Neuronal stem cell (in vitro differentiated cells): ENCODE measurements around the gene SUN3. TPM values are rescaled to one million over a fixed set of nuclear protein-coding genes. Genes with fewer than 3 reads are reported as not detected.
A peak's percentile ranks its signal among the peaks of the same experiment; 100 is the strongest.

Experiments
- DNase-seq: peaks from one replicate; pipeline ENCODE4 v3.0.0-alpha.2; 2013; ENCODE audit warnings: low spot score
- H2AFZ ChIP-seq: one replicate; pipeline ENCODE4 v1.6.1; 2013; ENCODE audit warnings: mild to moderate bottlenecking, low read length, inconsistent platforms
- H2AK5ac ChIP-seq: 2 replicates; pipeline ENCODE4 v1.6.1; 2013; ENCODE audit warnings: low read depth, mild to moderate bottlenecking, inconsistent platforms, low read length, moderate library complexity, mixed read lengths
- H2BK120ac ChIP-seq: 2 replicates; pipeline ENCODE4 v1.6.1; 2013; ENCODE audit warnings: low read depth, mild to moderate bottlenecking, inconsistent platforms, low read length, moderate library complexity, mixed read lengths
- H2BK12ac ChIP-seq: one replicate; pipeline ENCODE4 v1.6.1; 2013; ENCODE audit warnings: low read length, inconsistent platforms
- H2BK15ac ChIP-seq: 2 replicates; pipeline ENCODE4 v1.6.1; 2013; ENCODE audit warnings: mild to moderate bottlenecking, low read length, inconsistent platforms, mixed read lengths
- H2BK5ac ChIP-seq: one replicate; pipeline ENCODE4 v1.6.1; 2013; ENCODE audit warnings: inconsistent platforms, mild to moderate bottlenecking, low read length, moderate library complexity
- H3K14ac ChIP-seq: one replicate; pipeline ENCODE4 v1.6.1; 2013; ENCODE audit warnings: low read length, inconsistent platforms
- H3K18ac ChIP-seq: 2 replicates; pipeline ENCODE4 v1.6.1; 2013; ENCODE audit warnings: low read length, inconsistent platforms
- H3K23ac ChIP-seq: 2 replicates; pipeline ENCODE4 v1.6.1; 2013; ENCODE audit warnings: low read depth, mild to moderate bottlenecking, mixed read lengths, low read length, inconsistent platforms; ENCODE audit not compliant: poor library complexity
- H3K27ac ChIP-seq: replicated peaks from 3 replicates; pipeline ENCODE4 v1.5.1; 2013; ENCODE audit warnings: low read length, inconsistent platforms
- H3K27me3 ChIP-seq, 3 experiments: 2 replicates each; pipeline ENCODE4 v1.6.1; 2013; ENCODE audit warnings: low read length in 3 of 3, mild to moderate bottlenecking in 2 of 3, inconsistent platforms in 1 of 3, low read depth in 1 of 3, mixed read lengths in 1 of 3, moderate library complexity in 1 of 3; ENCODE audit not compliant: control insufficient read depth in 3 of 3, insufficient read depth in 3 of 3
- H3K36me3 ChIP-seq, 2 donors: replicated peaks in 1 of 2; 2 replicates each; pipeline ENCODE4 v1.6.1; 2013; ENCODE audit warnings: low read length in 2 of 2; ENCODE audit not compliant: control insufficient read depth in 2 of 2, insufficient read depth in 2 of 2
- H3K4ac ChIP-seq: 2 replicates; pipeline ENCODE4 v1.6.1; 2013; ENCODE audit warnings: inconsistent platforms, mild to moderate bottlenecking, low read length, moderate library complexity
- H3K4me1 ChIP-seq, 2 donors: 1 replicate in 1 of 2; 2 replicates in 1 of 2; pipeline ENCODE4 v1.6.1; 2013; ENCODE audit warnings: low read length in 2 of 2, low read depth in 1 of 2; ENCODE audit not compliant: control insufficient read depth in 2 of 2, insufficient read depth in 1 of 2
- H3K4me2 ChIP-seq: one replicate; pipeline ENCODE4 v1.6.1; 2013; ENCODE audit warnings: mild to moderate bottlenecking, low read length, inconsistent platforms; ENCODE audit not compliant: insufficient read depth, poor library complexity, severe bottlenecking
- H3K4me3 ChIP-seq, 2 donors: 2 replicates each; pipeline ENCODE4 v1.5.1; 2013; ENCODE audit warnings: low read length in 2 of 2, mild to moderate bottlenecking in 2 of 2, inconsistent platforms in 1 of 2, moderate library complexity in 1 of 2
- H3K79me1 ChIP-seq: one replicate; pipeline ENCODE4 v1.6.1; 2013; ENCODE audit warnings: low read depth, mild to moderate bottlenecking, inconsistent platforms, low read length, moderate library complexity
- H3K9ac ChIP-seq: one replicate; pipeline ENCODE4 v1.6.1; 2013; ENCODE audit warnings: mild to moderate bottlenecking, low read depth, low read length, inconsistent platforms; ENCODE audit not compliant: poor library complexity
- H3K9me3 ChIP-seq, 2 donors: replicated peaks in 1 of 2; 2 replicates each; pipeline versions ENCODE3 to v1.6.1; 2013; ENCODE audit warnings: low read length in 2 of 2, mild to moderate bottlenecking in 2 of 2, inconsistent platforms in 1 of 2, low read depth in 1 of 2, mixed read lengths in 1 of 2, moderate library complexity in 1 of 2; ENCODE audit not compliant: control insufficient read depth in 2 of 2, insufficient read depth in 1 of 2
- H4K8ac ChIP-seq: one replicate; pipeline ENCODE4 v1.6.1; 2013; ENCODE audit warnings: low read depth, mild to moderate bottlenecking, inconsistent platforms, low read length, moderate library complexity
- H4K91ac ChIP-seq: one replicate; pipeline ENCODE4 v1.6.1; 2013; ENCODE audit warnings: low read length, low read depth, mild to moderate bottlenecking, inconsistent platforms; ENCODE audit not compliant: poor library complexity
- WGBS, 2 donors: extraction: QIAGEN DNeasy Blood & Tissue Kit; methylation state at CpG; one replicate each; pipeline ENCODE4 v1.1.7; 2013; ENCODE audit warnings: missing lambda C conversion rate in 2 of 2, mixed read lengths in 1 of 2; ENCODE audit not compliant: insufficient read length in 2 of 2, insufficient replicate concordance in 1 of 2; ENCODE audit errors: extremely low coverage in 2 of 2; 5-methylcytosine and 5-hydroxymethylcytosine counted together
- polyA plus RNA-seq, 2 experiments: library from polyadenylated mRNA; stranded (reverse); fragments of 200-250 nt; gene quantifications; one replicate each; pipeline ENCODE4 v1.2.3, GENCODE V29; 2013

SUN3 gene, protein sequence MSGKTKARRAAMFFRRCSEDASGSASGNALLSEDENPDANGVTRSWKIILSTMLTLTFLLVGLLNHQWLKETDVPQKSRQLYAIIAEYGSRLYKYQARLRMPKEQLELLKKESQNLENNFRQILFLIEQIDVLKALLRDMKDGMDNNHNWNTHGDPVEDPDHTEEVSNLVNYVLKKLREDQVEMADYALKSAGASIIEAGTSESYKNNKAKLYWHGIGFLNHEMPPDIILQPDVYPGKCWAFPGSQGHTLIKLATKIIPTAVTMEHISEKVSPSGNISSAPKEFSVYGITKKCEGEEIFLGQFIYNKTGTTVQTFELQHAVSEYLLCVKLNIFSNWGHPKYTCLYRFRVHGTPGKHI
- not detected for polyA plus RNA-seq (2013, experiment 1 of 2)
- polyA plus RNA-seq (2013, experiment 2 of 2), result not detected

DNA sequence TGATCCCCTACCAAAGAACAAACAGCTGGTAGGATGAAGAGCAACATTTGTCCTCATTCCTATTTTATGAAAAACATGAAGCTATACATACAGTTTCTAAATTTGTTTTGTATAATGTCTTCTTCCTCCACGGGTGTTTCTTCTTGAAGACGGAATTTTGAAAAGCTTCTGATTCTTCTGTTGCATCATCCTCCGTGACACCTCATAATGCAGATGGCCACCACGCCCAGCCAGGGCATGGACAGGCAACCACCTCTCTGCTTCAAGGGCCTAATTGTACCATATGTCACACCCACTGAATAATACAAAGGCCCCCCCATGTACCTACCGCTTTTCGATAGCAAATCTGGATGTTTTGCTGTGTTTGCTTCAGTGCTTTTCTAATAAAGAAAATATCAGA lies at the start of gene SUN3:
Gene SUN3, minus strand, starts transcription at position 170 of the 400 bp plus-strand sequence. Its CDS starts 169 bp downstream, at position 1.
- H3K27me3 ChIP-seq, result peaks cover 0 to 24% (median 0%) of the 10 kb centered on the region in 3 experiments
- H2BK12ac ChIP-seq, result no peak within 1 kb of the TSS
- no peak within 1 kb of the TSS for H2AK5ac ChIP-seq
- no peak within 1 kb of the TSS for H2BK15ac ChIP-seq
- H3K4me3 ChIP-seq, result no peak within 1 kb of the TSS
- no peaks in the 10 kb centered on the region for H3K36me3 ChIP-seq
- no peak within 1 kb of the TSS for H2AFZ ChIP-seq
- no peaks in the 10 kb centered on the region for H3K9me3 ChIP-seq
- WGBS, 2 donors, result no CpG with 5 or more reads among the region's 6 CpGs
- no peaks in the 10 kb centered on the region for H3K79me1 ChIP-seq
- no peak within 1 kb of the TSS for H3K4me2 ChIP-seq
- no peak within 1 kb of the TSS for H3K4ac ChIP-seq
- no peak within 1 kb of the TSS for H3K9ac ChIP-seq
- H3K18ac ChIP-seq, result no peak within 1 kb of the TSS
- no peaks in the 10 kb centered on the region for H3K4me1 ChIP-seq
- H4K8ac ChIP-seq, result no peak within 1 kb of the TSS
- DNase-seq, result no peak
- H3K27ac ChIP-seq, result no peak within 1 kb of the TSS
- H4K91ac ChIP-seq, result no peak within 1 kb of the TSS
- H2BK120ac ChIP-seq, result no peak within 1 kb of the TSS
- no peak within 1 kb of the TSS for H3K23ac ChIP-seq
- H3K14ac ChIP-seq, result no peak within 1 kb of the TSS
- no peak within 1 kb of the TSS for H2BK5ac ChIP-seq

DNA sequence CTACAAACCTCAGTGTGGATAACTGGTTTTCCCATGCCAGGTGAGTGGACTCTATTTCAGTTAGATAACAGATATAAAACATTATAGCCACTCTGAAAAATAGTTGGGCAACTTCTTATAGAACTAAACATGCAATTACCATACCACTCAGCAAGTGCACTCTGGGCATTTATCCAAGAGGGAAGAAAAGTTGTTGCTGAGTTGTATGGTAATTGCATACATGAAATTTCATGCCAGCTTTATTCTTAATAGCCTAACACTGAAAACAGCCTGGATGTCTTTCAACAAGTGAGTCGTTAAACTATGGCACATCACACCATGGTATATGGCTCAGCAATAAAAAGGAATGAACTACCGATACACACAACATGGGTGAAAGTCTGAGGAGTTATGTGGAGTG lies 49.6 kb upstream of the SUN3 start:
- no peak overlapping the region for H3K23ac ChIP-seq
- no peak overlapping the region for H2BK120ac ChIP-seq
- no peak overlapping the region for H2AFZ ChIP-seq
- H3K9me3 ChIP-seq, result no peaks in the 10 kb centered on the region
- H3K36me3 ChIP-seq, result no peaks in the 10 kb centered on the region
- H3K9ac ChIP-seq, result no peak overlapping the region
- no CpG with 5 or more reads among the region's 2 CpGs for WGBS, 2 donors
- H4K8ac ChIP-seq, result no peak overlapping the region
- no peaks in the 10 kb centered on the region for H3K79me1 ChIP-seq
- H2BK15ac ChIP-seq, result no peak overlapping the region
- H3K4me2 ChIP-seq, result no peak overlapping the region
- H3K27ac ChIP-seq, result no peak overlapping the region
- no peak for DNase-seq
- H3K4me3 ChIP-seq, result no peak overlapping the region
- H2BK12ac ChIP-seq, result no peak overlapping the region
- no peaks in the 10 kb centered on the region for H3K4me1 ChIP-seq
- H3K14ac ChIP-seq, result no peak overlapping the region
- no peak overlapping the region for H3K18ac ChIP-seq
- H2AK5ac ChIP-seq, result no peak overlapping the region
- no peaks in the 10 kb centered on the region for H3K27me3 ChIP-seq
- H4K91ac ChIP-seq, result no peak overlapping the region
- no peak overlapping the region for H2BK5ac ChIP-seq
- no peak overlapping the region for H3K4ac ChIP-seq

DNA sequence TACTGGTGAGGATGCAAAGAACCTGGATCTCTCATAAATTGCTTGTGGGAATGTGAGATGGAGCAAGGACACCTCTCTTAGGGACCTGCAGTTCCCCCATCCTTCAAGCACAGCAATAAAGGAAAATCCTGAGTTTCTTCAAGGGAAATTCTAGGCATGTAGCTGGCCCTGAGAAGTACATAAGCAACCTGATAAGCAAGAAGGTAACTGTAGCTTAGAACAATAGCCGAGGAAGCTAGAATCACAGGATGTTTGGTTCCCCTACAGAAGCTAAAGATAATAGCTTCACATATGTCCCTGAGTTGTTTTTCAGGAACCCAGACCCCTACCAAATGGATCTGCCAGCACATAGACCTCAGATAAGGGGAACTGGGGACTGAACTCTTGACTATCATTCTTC lies 48.5 kb upstream of the SUN3 start:
- H3K4me2 ChIP-seq, result no peak overlapping the region
- H3K27me3 ChIP-seq, result no peaks in the 10 kb centered on the region
- H2AFZ ChIP-seq, result no peak overlapping the region
- H3K79me1 ChIP-seq, result no peaks in the 10 kb centered on the region
- H3K27ac ChIP-seq, result no peak overlapping the region
- no peaks in the 10 kb centered on the region for H3K4me1 ChIP-seq
- no peaks in the 10 kb centered on the region for H3K9me3 ChIP-seq
- no peak overlapping the region for H3K14ac ChIP-seq
- no peak overlapping the region for H3K23ac ChIP-seq
- no peak overlapping the region for H4K8ac ChIP-seq
- no peak for DNase-seq
- H2BK5ac ChIP-seq, result no peak overlapping the region
- no peak overlapping the region for H3K18ac ChIP-seq
- no peak overlapping the region for H4K91ac ChIP-seq
- WGBS, 2 donors, result no CpG with 5 or more reads among the region's 1 CpG
- H3K9ac ChIP-seq, result no peak overlapping the region
- no peak overlapping the region for H3K4me3 ChIP-seq
- H2BK12ac ChIP-seq, result no peak overlapping the region
- H3K4ac ChIP-seq, result no peak overlapping the region
- no peak overlapping the region for H2AK5ac ChIP-seq
- no peak overlapping the region for H2BK120ac ChIP-seq
- H3K36me3 ChIP-seq, result no peaks in the 10 kb centered on the region
- no peak overlapping the region for H2BK15ac ChIP-seq

DNA sequence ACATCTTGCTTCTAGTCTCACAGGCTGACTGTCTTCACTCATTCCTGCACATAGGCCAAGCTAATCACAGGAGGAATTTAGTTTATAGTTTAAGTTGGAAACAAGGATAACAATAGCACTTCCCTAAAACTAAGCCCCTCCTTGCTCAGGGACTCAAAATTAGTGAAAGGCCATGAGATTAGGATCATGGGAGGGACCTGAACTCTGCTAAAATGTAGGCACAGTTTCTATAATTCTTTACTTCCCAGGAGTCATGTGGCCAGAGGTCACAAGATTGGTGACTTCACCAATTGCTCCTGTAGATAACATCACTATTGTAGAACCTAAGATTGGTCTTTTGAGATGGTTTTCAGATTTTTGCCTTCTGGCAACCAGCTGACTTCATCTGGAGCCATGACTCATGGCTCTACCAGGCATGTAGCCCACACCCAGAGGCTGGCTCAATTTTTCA lies 45.3 kb upstream of the SUN3 start:
- no peak overlapping the region for H4K91ac ChIP-seq
- H3K14ac ChIP-seq, result no peak overlapping the region
- H3K27me3 ChIP-seq, result no peaks in the 10 kb centered on the region
- no peak overlapping the region for H2BK15ac ChIP-seq
- no peak overlapping the region for H4K8ac ChIP-seq
- no peak overlapping the region for H2BK120ac ChIP-seq
- H2BK5ac ChIP-seq, result no peak overlapping the region
- H3K4me1 ChIP-seq, result no peaks in the 10 kb centered on the region
- no peaks in the 10 kb centered on the region for H3K79me1 ChIP-seq
- H3K23ac ChIP-seq, result no peak overlapping the region
- no peak overlapping the region for H3K4me3 ChIP-seq
- no peak overlapping the region for H2AK5ac ChIP-seq
- H3K27ac ChIP-seq, result no peak overlapping the region
- H3K4ac ChIP-seq, result no peak overlapping the region
- peak overlapping the region; percentile 24 for H2AFZ ChIP-seq
- H3K9me3 ChIP-seq, result peaks cover 0 to 2% of the 10 kb centered on the region in 2 donors
- DNase-seq, result no peak
- no peak overlapping the region for H3K9ac ChIP-seq
- H3K36me3 ChIP-seq, result no peaks in the 10 kb centered on the region
- no peak overlapping the region for H3K18ac ChIP-seq
- no peak overlapping the region for H3K4me2 ChIP-seq
- no peak overlapping the region for H2BK12ac ChIP-seq
